Fibroblast of skin of scalp (primary cell): ENCODE results near the gene RAB4B.
"Not testable (repeated sequence)": the region's sequence is repeated elsewhere in the genome, so short reads cannot be mapped to it uniquely, and the experiment has no call there.

Source experiments
- DNase-seq: peaks from one replicate; pipeline ENCODE4 v3.0.0-alpha.2; 2013

Gene RAB4B

GRCh38 chr19:40822704-40823553 lies 44.9 kb downstream of the RAB4B start:
- not testable (repeated sequence) for DNase-seq

- not testable (repeated sequence) for DNase-seq
These were observed 46.9 kb downstream of the RAB4B start for GRCh38 chr19:40824916-40825315.

DNA sequence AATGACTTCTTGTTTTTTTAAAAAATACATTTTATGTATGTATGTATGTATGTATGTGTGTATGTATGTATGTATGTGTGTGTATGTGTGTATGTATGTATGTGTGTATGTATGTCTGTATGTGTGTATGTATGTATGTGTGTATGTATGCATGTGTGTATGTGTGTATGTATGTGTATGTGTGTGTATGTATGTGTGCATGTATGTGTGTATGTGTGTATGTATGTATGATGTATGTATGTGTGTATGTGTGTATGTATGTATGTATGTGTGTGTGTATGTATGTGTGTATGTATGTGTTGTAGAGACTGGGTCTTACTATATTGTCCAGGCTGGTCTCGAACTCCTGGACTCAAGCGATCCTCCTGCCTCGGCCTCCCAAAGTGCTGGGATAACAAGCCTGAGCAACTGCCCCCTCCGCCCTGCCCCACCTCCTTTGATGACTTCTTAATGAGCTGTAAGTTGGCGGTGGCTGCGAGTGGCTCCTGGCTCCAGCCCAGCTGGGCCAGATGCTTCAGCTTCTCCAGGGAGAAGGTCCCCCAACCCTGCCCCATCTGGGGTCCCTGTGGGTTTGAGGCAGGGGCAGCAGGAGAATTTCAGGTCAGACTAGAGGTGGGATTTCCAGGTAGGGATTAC lies 47.5 kb downstream of the RAB4B start:
- DNase-seq = not testable (repeated sequence)

DNA sequence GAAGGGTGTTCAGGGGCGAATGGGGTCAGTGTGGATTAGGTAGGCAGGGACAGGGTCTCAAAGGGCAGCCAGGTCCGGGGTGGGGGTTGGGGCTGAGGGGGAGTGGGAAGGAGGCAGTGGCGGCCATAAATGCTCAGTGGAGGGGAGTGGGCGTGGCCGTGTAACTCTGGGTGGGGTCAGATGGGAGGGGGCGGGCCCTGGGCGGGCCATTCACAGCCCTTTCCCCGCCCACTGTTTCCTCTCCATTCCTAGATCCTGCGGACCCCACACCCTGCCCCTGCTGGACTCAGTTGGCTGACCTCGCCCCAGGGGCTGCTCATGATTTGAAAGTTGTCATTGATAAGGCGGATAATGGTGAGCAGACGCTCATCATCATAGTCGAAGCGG lies 48.3 kb downstream of the RAB4B start:
- DNase-seq = not testable (repeated sequence)

DNA sequence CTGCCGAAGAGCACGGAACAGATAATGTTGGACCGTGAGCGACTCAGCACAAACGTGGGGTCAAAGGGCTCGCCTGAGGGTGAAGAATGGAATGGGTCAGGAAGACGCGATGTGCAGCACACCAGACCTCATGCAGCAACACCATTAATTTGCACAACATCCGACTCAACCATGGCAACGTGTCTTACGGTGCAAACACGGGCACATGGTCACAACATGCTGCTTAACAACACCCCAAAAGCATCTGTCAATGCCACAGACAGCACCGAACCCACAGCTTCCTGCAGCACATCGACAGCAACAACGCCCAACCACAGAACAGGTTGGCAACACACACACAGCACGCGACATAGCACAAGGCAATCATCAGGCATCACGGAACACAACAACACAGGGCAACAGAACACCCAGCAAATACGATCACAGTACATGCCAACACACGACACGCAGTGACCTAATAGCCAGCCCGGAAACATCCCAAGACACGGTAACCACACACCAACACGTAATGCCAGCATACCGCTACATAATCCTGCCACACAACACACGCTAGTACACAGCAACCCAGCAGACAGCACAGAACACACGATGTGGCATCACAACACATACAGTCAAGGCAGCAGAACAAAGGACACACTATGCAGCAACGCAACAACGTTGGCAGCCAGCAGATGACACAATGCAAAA lies 48.8 kb downstream of the RAB4B start:
- DNase-seq = not testable (repeated sequence)

DNA sequence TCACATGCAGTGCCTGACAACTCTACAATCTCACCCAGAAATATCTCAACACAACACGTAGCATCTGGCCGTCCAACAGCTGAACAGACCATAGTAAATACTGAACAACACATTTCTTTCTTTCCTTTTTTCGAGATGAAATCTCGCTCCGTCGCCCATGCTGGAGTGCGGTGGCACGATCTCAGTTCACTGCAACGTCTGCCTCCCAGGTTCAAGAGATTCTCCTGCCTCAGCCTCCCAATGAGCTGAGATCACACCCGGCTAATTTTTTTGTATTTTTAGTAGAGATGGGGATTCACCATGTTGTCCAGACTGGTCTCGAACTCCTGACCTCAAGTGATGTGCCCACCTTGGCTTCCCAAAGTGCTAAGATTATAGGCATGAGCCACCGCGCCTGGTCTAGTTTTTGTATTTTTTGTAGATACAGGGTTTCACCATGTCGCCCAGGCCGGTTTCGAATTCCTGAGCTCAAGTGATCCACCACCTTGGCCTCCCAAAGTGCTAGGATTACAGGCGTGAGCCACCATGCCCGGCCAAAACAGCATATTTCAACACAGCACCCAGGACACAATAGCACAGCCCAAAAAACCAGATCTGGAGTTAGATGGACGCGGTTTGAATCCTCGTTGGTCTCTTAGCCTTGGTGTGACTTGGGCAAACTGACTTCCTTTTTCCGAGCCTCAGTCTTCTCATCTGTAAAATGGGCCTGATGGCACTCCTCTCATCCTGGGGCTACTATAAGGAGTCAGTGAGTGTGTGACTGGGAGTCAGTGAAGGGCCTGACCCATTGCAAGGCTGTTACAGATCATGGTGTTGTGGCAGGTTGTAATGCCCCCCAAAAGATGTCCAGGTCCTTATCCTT lies 49.6 kb downstream of the RAB4B start:
- DNase-seq = no peak

DNA sequence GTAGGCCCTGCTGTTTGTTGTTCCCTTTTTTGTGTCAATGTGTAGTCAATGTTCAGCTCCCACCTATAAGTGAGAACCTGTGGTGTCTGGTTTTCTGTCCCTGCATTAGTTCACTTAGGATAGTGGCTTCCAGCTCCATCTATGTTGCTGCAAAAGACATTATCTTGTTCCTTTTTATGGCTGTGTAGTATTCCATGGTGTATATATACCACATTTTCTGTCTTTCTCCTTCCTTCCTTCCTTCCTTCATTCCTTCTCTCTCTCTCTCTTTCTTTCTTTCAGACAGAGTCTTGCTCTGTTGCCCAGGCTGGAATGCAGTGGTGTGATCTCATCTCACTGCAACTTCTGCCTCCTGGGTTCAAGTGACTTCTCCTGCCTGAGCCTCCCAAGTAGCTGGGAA lies 51.2 kb downstream of the RAB4B start:
- DNase-seq = no peak

- DNase-seq = not testable (repeated sequence)
These were observed 52.7 kb downstream of the RAB4B start for GRCh38 chr19:40830741-40831140.

DNA sequence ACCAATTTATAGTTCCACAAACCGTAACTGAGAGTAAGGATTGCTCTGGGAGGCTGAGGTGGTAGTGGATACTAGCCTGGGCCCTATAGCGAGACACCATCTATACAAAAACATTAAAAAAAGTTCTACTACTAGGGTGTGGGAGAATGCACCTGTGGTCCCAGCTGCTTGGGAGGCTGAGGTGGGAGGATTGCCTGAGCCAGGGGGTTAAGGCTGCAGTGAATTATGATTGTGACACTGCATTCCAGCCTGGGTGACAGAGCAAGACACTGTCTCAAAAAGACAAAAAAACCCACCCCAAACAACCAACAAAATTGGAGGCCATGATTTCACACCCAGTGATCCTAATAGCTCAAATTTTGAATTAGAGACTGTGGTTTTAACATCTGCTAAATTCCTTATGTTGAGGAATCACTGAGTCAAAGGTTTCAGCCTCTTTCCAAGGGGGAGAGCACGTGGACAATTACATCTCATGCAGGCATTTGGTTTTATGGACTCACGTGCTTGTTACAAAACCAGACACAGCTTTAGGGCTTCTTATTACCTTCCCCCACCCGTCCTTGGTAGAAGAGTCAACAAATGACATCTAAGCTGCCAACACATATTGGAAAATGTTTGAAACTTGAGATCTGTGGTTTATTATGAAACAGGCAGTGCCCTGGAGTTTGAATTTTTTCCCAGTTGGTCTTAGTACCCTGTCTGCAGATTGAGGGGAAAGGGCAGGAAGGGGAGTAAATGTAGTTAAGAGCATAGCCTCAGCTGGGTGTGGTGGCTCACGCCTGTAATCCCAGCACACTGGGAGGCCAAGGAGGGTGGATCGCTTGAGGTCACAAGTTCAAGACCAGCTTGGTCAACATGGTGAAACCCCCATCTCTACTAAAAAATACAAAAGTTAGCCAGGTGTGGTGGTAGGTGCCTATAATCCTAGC lies 53.7 kb downstream of the RAB4B start:
- DNase-seq = peak; percentile 92

DNA sequence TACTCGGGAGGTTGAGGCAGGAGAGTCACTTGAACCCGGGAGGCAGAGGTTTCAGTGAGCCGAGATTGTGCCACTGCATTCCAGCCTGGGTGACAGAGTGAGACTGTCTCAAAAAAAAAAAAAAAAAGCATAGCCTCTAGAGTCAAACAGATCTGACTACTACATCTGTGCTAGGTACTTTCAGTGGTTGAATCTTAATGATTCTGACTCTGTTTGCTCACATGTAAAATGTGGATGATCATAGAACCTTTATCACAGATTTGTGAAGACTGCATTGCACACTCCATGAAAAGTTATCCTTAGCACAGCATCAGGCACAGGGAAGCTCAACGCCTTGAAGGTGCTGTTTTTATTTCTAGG lies 54.4 kb downstream of the RAB4B start:
- not testable (repeated sequence) for DNase-seq

GRCh38 chr19:40833728-40834533 lies 55.9 kb downstream of the RAB4B start:
- DNase-seq = not testable (repeated sequence)

DNA sequence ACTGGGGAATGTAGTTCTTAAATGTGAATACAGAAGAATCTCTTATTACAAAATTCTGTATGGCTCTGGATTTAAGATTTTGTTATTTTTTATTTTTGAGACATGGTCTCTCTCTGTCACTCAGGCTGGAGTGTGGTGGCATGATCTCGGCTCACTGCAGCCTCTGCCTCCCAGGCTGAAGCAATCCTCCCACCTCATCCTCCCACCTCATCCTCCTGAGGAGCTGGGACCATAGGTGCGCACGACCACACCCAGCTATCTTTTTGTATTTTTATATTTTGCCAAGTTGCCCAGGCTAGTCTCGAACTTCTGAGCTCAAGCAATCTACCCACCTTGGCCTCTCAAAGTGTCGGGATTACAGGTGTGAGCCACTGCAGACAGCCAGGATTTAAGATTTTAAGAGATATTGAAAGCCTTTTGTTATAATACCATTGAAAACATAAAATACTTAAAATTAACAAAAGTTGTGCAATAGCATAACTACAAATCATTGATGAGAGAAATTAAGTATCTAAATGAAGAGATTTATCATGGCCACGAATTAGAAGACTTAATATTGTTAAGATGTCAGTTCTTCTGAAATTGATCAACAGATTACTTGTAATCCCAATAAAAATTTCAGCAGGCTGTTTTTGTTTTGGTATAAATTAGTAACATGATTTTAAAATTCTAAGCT lies 58.8 kb downstream of the RAB4B start:
- DNase-seq = no peak

DNA sequence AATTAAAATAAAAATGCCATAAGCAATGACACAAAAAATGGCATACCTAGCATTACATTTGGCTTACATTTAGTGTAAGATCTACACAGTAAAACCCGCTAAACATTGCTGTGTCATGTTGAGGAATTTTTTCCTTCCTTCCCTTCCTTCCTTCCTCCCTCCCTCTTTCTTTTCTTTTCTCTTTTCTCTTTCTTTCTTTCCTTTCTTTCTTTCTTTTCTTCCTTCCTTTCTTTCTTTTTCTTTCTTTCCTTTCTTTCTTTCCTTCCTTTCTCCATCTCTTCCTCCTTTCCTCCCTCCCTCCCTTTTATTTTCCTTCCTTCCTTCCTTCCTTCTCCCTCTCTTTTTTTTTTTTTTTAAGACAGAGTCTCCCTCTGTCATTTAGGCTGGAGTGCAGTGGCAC lies 60.4 kb downstream of the RAB4B start:
- not testable (repeated sequence) for DNase-seq

- DNase-seq = not testable (repeated sequence)
These were observed 64.0 kb downstream of the RAB4B start for GRCh38 chr19:40842012-40842411.

- DNase-seq = not testable (repeated sequence)
These were observed 65.1 kb downstream of the RAB4B start for GRCh38 chr19:40842997-40843652.

DNA sequence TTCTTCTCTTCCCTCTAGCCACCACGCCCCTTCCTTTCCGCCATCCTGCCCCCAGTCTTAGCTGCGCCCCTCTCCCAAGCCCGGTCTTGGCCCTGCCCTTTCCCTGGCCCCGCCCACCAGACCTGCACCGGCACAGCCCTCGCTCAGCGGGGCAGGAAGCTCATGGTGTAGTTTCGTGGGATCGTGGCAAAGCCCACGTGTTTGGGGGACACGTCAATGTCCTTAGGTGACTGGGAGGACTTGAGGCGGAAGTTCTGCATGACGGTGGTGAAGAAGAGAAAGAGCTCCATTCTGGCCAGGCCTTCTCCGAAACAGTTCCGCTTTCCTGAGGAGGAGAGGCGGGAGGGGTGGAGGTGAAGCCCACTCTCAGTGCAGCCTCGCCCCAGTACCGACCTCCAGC lies 65.6 kb downstream of the RAB4B start:
- not testable (repeated sequence) for DNase-seq
